Keratinocyte (primary cell): ENCODE measurements around the gene CCAR1. TPM values are rescaled to one million over a fixed set of nuclear protein-coding genes. Genes with fewer than 3 reads are reported as not detected.

Source experiments
- DNase-seq: peaks from one replicate; pipeline ENCODE4 v3.0.0-alpha.2; 2011; ENCODE audit warnings: low read depth, missing footprints, low spot score
- FAIRE-seq: peaks from 2 replicates; lab custom pipeline; 2011; peaks lifted over from hg19 to GRCh38; lab: Jason Lieb, UNC
- H2AFZ ChIP-seq: 2 replicates; pipeline ENCODE4 v1.6.0; 2012; ENCODE audit warnings: low read length, control low read depth, inconsistent platforms; ENCODE audit not compliant: control insufficient read depth
- H3K27ac ChIP-seq: 2 replicates; pipeline ENCODE4 v1.5.1; 2011; ENCODE audit warnings: low read length; ENCODE audit not compliant: control insufficient read depth, insufficient read depth
- H3K27me3 ChIP-seq: 3 replicates; pipeline ENCODE4 v1.6.0; 2011; ENCODE audit warnings: low read length; ENCODE audit not compliant: control insufficient read depth, insufficient read depth; ENCODE audit errors: extremely low read depth
- H3K36me3 ChIP-seq, 2 experiments: 2 replicates in 1 of 2; 3 replicates in 1 of 2; pipeline ENCODE4 v1.5.1; 2011; ENCODE audit warnings: low read length in 2 of 2, mild to moderate bottlenecking in 1 of 2; ENCODE audit not compliant: control insufficient read depth in 2 of 2, insufficient read depth in 2 of 2; ENCODE audit errors: extremely low read depth in 1 of 2
- H3K4me1 ChIP-seq: 3 replicates; pipeline ENCODE4 v1.5.1; 2011; ENCODE audit warnings: low read length; ENCODE audit not compliant: control insufficient read depth, insufficient read depth; ENCODE audit errors: extremely low read depth
- H3K4me2 ChIP-seq: 3 replicates; pipeline ENCODE4 v1.6.0; 2011; ENCODE audit warnings: low read depth, low read length; ENCODE audit not compliant: control insufficient read depth, insufficient read depth; ENCODE audit errors: extremely low read depth
- H3K4me3 ChIP-seq, 3 experiments: fragments of 200-600 bp in 1 of 3; sonication (generic) in 1 of 3; 2 replicates in 2 of 3; 3 replicates in 1 of 3; pipeline ENCODE4 v1.5.1; 2011 to 2016; ENCODE audit warnings: low read length in 3 of 3, mild to moderate bottlenecking in 3 of 3, control low read depth in 2 of 3, inconsistent platforms in 1 of 3, low read depth in 1 of 3, mixed read lengths in 1 of 3, mixed run types in 1 of 3, moderate library complexity in 1 of 3; ENCODE audit not compliant: control insufficient read depth in 2 of 3, insufficient read depth in 2 of 3; ENCODE audit errors: extremely low read depth in 1 of 3
- H3K79me2 ChIP-seq: 2 replicates; pipeline ENCODE4 v1.6.0; 2012; ENCODE audit warnings: low read length; ENCODE audit not compliant: control insufficient read depth, insufficient read depth
- H3K9ac ChIP-seq: 3 replicates; pipeline ENCODE4 v1.6.0; 2011; ENCODE audit warnings: low read length; ENCODE audit not compliant: control insufficient read depth, insufficient read depth; ENCODE audit errors: extremely low read depth
- H3K9me1 ChIP-seq: 3 replicates; pipeline ENCODE4 v1.6.0; 2011; ENCODE audit warnings: low read length; ENCODE audit not compliant: control insufficient read depth, insufficient read depth; ENCODE audit errors: extremely low read depth
- H3K9me3 ChIP-seq: 2 replicates; pipeline ENCODE4 v1.5.1; 2012; ENCODE audit warnings: low read depth, low read length; ENCODE audit not compliant: control insufficient read depth
- H4K20me1 ChIP-seq: 3 replicates; pipeline ENCODE4 v1.6.0; 2011; ENCODE audit warnings: low read length; ENCODE audit not compliant: control insufficient read depth, insufficient read depth; ENCODE audit errors: extremely low read depth
- EZH2 ChIP-seq: IDR thresholded peaks from one replicate; pipeline ENCODE4 v1.6.1; 2012; ENCODE audit warnings: inconsistent platforms, mild to moderate bottlenecking, low read length, moderate library complexity
- dilution Hi-C: fragments of 300-500 bp; cut with MboI; formaldehyde crosslinking; loops from one replicate; pipeline ENCODE4 v1.7.0; 2020; ENCODE audit warnings: low sequenced_read_pairs; ENCODE audit not compliant: extremely low pct_ligation_motif_present
- polyA plus RNA-seq, 5 experiments: library from polyadenylated mRNA; depleted of rRNA in 3 of 5; stranded (reverse) in 3 of 5; stranded (forward) in 1 of 5; unstranded in 1 of 5; fragments of >200 nt; gene quantifications; 1 replicate in 1 of 5; 2 replicates in 3 of 5; 3 replicates in 1 of 5; pipeline versions ENCODE4 v1.2.1 to v1.2.3, GENCODE V29; 2011 to 2012; ENCODE audit warnings: missing spikeins in 2 of 5, low read depth in 1 of 5, low replicate concordance in 1 of 5
- TF ChIP-seq, protein P1 (sequence below), 3 experiments: IDR thresholded peaks in 1 of 3; conservative IDR thresholded peaks in 1 of 3; optimal IDR thresholded peaks in 1 of 3; 2 replicates in 2 of 3; 3 replicates in 1 of 3; pipeline versions ENCODE3 to v1.5.1; 2011; ENCODE audit warnings: low read length in 3 of 3, mild to moderate bottlenecking in 3 of 3, moderate library complexity in 2 of 3, control low read depth in 1 of 3, inconsistent platforms in 1 of 3; ENCODE audit not compliant: insufficient read depth in 2 of 3; ENCODE audit errors: extremely low read depth in 1 of 3

CCAR1 gene
- polyA plus RNA-seq, 1 donor (not counting 4 experiments of a cell fraction or from before 2014, with no cell fraction given): 59.1 TPM

GRCh38 chr10:68732651-68733050 lies 11.6 kb downstream of the CCAR1 start:
- Histone ChIP-seq H3K4me1 (no peaks in the 10 kb centered on the region), H4K20me1 (no peaks in the 10 kb centered on the region), H3K9ac (no peak overlapping the region), H3K36me3 (peaks cover 15 to 25% of the 10 kb centered on the region in 2 experiments), H3K27ac (no peak overlapping the region), H3K27me3 (no peaks in the 10 kb centered on the region), H3K4me2 (no peak overlapping the region), H3K4me3 (no peak overlapping the region), H2AFZ (no peak overlapping the region), H3K9me3 (no peaks in the 10 kb centered on the region), H3K9me1 (no peaks in the 10 kb centered on the region), H3K79me2 (peaks cover 52% of the 10 kb centered on the region)
- FAIRE-seq (no peak), DNase-seq (no peak)
- dilution Hi-C loops: no loop called here
- TF ChIP-seq, protein P1, sequence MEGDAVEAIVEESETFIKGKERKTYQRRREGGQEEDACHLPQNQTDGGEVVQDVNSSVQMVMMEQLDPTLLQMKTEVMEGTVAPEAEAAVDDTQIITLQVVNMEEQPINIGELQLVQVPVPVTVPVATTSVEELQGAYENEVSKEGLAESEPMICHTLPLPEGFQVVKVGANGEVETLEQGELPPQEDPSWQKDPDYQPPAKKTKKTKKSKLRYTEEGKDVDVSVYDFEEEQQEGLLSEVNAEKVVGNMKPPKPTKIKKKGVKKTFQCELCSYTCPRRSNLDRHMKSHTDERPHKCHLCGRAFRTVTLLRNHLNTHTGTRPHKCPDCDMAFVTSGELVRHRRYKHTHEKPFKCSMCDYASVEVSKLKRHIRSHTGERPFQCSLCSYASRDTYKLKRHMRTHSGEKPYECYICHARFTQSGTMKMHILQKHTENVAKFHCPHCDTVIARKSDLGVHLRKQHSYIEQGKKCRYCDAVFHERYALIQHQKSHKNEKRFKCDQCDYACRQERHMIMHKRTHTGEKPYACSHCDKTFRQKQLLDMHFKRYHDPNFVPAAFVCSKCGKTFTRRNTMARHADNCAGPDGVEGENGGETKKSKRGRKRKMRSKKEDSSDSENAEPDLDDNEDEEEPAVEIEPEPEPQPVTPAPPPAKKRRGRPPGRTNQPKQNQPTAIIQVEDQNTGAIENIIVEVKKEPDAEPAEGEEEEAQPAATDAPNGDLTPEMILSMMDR (optimal IDR thresholded peaks at IDR 0.05 in 1 of 3, IDR thresholded peaks at IDR 0.05 in 1 of 3, conservative IDR thresholded peaks at IDR 0.05 in 1 of 3; ENCODE audit: extremely low read depth in 1 of 3, insufficient read depth in 2 of 3, low read length in 3 of 3): no peak
- TF ChIP-seq EZH2: no peak

GRCh38 chr10:68734349-68734748 lies 13.3 kb downstream of the CCAR1 start:
- no peak for DNase-seq
- Histone ChIP-seq H3K36me3 (peaks cover 19 to 30% of the 10 kb centered on the region in 2 experiments), H3K4me3 (no peak overlapping the region), H4K20me1 (no peaks in the 10 kb centered on the region), H3K4me1 (no peaks in the 10 kb centered on the region), H3K27ac (no peak overlapping the region), H3K27me3 (no peaks in the 10 kb centered on the region), H2AFZ (no peak overlapping the region), H3K9me3 (no peaks in the 10 kb centered on the region), H3K4me2 (no peak overlapping the region), H3K79me2 (peaks cover 41% of the 10 kb centered on the region), H3K9me1 (no peaks in the 10 kb centered on the region), H3K9ac (no peak overlapping the region)
- TF ChIP-seq EZH2: no peak
- TF ChIP-seq, protein P1 (optimal IDR thresholded peaks at IDR 0.05 in 1 of 3, IDR thresholded peaks at IDR 0.05 in 1 of 3, conservative IDR thresholded peaks at IDR 0.05 in 1 of 3; ENCODE audit: extremely low read depth in 1 of 3, insufficient read depth in 2 of 3, low read length in 3 of 3): no peak
- dilution Hi-C loops: no loop called here
- no peak for FAIRE-seq
